ENCODE results near the gene TSKU.
"Not testable (repeated sequence)": the region's sequence is repeated elsewhere in the genome, so short reads cannot be mapped to it uniquely, and the experiment has no call there.

Gene TSKU

DNA sequence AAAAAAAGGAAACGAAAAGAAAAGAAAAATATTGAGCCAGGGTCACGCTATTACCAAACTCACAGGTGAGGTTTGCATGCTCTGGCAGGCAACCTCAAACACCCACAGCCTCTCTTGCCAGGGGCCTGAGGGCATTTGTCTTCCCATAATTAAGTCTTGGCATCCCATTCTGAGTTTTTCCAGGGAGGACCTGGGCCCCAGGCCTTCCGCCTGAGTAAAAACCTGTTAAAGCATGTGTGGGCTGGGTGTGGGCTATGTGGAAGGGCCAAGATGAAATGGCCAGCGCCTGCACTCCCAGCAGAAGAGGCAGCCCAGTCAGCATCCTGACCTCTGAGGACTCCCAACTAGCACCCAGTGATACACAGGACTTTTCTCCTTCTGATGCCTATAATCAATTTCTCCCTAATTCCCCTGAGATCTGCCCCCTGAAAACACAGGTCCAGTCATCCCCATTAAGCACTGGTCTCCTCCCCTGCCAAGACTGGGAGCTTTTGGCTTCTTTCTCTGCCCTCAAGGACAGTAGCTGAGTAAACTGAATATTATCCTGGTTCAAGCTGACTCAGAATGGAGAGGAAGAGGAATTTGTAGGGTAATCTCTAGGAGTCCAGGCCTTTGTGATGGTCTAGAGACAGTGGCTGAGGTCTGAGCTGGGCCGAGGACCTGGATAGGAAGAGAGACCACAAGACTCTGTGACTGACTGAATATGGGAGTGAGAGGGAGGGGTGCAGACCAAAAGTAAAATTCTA lies 42.0 kb downstream of the TSKU start:
- DNase-seq (ENCODE audit: low read depth), result no peak

GRCh38 chr11:76825726-76826396 lies 42.7 kb downstream of the TSKU start:
- DNase-seq (ENCODE audit: low read depth), result no peak

DNA sequence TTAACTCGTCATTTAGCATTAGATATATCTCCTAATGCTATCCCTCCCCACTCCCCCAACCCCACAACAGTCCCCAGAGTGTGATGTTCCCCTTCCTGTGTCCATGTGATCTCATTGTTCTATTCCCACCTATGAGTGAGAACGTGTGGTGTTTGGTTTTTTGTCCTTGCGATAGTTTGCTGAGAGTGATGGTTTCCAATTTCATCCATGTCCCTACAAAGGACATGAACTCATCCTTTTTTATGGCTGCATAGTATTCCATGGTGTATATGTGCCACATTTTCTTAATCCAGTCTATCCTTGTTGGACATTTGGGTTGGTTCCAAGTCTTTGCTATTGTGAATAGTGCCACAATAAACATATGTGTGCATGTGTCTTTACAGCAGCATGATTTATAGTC lies 43.4 kb downstream of the TSKU start:
- DNase-seq (ENCODE audit: low read depth), result not testable (repeated sequence)

- not testable (repeated sequence) for DNase-seq (ENCODE audit: low read depth)
Measured at GRCh38 chr11:76827005-76827404, 43.8 kb downstream of the TSKU start.

- no peak for DNase-seq (ENCODE audit: low read depth)
Measured at GRCh38 chr11:76830639-76831327, 47.6 kb downstream of the TSKU start.

DNA sequence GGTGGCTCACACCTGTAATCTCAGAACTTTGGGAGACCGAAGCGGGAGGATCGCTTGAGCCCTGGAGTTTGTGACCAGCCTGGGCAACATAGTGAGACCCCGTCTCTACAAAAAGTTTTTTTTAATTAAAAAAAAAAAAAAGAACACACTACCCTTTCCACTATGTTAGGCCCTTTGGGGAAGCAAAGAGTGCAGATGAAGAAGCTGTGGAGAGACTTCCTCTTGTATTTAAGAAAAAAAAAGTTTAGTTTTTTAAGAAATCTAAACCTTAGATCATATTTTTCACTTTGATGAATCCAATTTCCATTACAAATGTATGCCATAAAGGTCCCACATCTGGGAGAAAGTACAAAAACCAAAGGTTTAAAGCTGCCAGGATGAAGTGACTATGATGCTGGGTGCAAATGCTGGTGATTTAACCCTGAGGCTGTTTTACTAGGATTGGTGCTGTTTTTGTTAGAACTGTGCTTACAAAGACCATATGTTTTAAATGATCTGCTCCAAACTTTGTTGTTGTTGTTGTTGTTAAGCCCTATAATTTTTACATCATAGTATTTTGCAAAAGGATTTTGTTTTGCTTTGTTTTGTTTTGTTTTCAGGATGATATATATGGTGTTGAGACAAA lies 48.6 kb downstream of the TSKU start:
- DNase-seq (ENCODE audit: low read depth), result no peak

- no peak for DNase-seq (ENCODE audit: low read depth)
Measured at GRCh38 chr11:76832361-76832760, 49.2 kb downstream of the TSKU start.

DNA sequence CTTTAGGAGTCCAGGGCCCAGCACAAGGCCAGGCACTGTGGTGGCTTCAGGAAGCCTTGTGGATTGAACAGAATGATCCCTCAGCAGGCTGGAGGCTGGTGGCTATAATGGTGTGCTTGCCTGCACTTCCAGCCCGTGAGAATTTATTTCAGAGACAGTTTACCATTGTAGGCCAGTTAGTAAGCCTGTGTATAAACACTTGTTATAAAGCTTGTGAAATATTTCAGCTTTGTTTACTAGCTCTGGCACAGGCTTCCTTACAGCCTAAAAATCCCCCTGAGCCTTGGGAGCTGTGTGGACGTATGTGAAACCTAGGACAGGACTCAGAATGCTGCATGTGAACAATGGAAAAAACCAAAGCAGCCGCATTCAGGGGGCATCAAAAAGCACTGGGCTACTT lies 51.0 kb downstream of the TSKU start:
- DNase-seq (ENCODE audit: low read depth), result no peak

- DNase-seq (ENCODE audit: low read depth), result no peak
Measured at GRCh38 chr11:76835036-76835435, 51.9 kb downstream of the TSKU start.

- DNase-seq (ENCODE audit: low read depth), result no peak
Measured at GRCh38 chr11:76835928-76836612, 52.9 kb downstream of the TSKU start.

DNA sequence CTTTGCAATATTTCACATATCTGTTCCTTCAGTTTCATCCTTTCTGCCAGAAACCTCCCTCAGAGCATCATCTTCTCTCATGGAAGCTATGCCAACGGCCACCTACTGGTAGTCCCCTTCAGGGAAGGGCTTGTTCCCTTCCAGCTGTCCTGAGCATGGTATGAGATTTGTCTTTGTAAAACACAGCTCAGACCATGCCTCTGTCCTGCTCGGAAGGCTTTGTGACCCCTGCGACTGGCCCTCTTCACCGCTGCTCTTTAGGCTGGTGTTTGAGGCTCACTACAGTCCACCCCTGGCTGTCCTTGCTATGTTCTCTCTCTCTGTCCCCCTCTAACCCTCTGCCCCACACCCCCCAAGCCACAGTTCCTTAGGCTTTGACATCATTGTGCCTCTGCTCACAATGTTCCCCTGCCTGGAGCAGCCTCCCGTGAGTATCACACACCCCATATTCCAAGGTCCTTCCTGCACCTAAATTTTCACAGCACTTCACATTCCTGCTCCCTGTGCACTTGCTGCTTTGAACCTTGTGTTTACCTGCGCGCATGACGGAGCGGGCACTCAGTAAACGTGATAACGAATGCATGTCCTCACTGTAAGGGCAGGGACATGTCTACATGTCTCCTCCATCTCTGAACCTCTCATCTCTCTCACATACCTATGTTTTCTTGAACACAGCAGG lies 53.6 kb downstream of the TSKU start:
- DNase-seq (ENCODE audit: low read depth), result no peak

DNA sequence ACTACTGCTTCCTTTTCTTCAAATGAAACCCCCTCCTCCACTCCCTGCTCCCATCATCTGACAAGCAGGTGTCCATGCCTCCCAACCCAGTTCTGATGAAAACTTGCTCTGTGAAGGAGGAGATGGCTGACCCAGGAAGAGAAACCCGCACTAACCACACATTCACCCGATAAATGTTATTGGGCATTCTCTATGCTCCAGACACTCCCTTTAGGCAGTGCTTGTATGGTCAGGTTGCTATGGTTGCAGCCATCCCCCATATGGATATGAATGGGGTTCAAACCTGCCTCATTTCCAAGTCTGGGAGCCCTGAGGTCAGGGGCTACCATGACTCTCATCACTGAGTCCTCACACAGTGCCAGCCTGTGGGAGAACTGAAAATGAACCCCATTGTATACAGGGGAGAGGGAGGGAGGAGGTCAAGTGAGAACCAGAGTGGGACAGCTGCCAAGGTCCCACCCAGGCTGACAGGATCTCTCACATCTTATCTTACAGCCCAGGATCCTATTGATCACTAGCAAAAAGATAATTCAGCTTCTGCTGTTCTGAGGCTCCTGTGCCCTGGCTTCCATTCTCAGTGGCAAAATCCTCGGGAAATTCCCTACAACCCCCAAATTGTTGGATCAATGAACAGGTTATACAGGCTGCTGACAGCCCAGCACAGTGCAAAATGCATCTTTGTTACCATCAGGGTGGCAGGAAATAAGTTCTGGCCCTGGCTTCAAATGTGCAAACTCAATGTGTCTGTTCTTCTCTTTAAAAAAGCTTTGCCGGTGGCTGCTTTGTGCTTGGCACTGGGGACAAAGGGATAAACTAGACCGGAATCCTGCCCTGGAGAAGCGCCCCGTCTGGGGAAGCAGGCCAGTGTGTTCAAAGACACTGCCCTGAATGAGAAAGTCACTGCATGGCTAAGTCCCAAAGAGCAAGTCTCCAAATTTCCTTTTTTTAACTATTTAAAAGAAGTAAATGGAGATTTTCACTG lies 54.8 kb downstream of the TSKU start:
- no peak for DNase-seq (ENCODE audit: low read depth)

DNA sequence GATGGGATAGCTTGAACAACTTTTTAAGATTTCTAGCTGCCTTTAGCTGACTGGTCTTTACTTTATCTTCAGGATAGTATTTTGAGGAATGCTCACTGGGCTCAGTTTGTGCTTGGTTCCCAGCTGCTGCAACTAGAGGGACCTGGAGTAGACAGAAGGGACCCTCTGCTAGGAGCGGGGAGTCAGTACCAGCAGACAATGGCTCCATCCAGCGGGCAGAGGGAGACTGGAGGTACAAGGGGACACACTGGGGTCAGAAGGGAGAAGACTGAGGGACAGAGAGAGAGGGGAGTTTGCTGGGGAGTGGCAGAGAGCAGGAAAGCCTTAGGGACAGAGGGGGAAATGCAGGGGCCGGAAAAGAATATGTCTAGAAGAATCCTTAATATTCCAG lies 55.5 kb downstream of the TSKU start:
- no peak for DNase-seq (ENCODE audit: low read depth)

- no peak for DNase-seq (ENCODE audit: low read depth)
Measured at GRCh38 chr11:76839311-76839710, 56.2 kb downstream of the TSKU start.

DNA sequence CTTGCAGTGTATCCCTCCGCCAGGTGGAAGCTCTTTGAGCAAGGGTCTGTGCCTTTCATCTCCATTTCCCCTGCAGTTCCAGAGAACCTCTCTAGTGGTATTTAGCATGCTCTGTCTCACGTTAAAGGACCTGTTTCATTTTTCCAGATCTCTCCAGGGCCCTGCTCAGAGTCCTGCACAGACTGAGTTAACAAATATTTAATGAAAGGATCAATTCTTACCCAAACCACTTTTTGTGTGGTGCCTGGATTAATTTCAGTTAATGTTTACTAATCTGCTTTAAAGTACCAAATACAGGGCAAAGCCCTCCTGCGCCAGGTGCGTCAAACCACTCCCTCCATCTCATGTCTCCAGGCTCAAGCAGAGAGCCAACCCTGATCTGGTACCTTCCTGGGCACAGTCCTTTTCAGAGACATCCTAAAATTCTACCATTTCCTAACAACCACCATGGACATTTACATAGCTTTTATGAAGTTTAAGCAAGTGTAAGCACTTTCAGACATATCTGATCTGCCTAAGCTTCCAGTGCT lies 58.8 kb downstream of the TSKU start:
- DNase-seq (ENCODE audit: low read depth), result no peak

DNA sequence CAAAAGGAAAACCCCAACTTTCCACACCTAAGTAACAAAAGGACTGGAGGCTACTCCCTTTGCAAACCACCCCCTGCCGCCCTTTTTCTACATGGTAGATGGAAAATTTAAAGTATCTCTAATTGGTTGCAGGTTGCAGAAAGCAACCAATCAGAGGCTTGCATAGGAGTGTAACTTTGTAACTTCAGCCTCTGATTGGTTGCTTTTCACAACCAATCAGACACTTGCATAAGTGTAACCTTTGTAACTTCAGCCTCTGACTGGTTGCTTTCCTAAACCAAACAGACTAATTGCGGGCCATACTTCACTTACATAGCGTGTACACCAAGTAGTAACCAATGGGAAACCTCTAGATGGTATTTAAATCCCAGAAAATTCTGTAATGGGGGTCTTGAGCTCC lies 60.8 kb downstream of the TSKU start:
- DNase-seq (ENCODE audit: low read depth), result no peak

- DNase-seq (ENCODE audit: low read depth), result no peak
Measured at GRCh38 chr11:76844511-76844910, 61.4 kb downstream of the TSKU start.

DNA sequence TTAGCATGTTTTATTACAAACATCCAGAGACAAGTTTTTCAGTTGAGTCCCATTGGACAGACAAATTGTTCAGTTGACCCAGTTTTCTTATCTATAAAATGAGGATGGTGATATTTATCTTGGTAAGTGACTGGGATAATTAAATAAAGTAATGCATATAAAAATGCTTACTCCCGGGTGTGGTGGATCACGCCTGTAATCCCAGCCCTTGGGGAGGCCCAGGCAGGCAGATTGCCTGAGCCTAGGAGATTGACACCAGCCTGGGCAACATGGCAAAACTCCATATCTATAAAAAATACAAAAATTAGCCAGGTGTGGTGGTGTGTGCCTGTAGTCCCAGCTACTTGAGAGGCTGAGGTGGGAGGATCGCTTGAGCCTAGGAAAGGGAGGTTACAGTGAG lies 61.9 kb downstream of the TSKU start:
- no peak for DNase-seq (ENCODE audit: low read depth)

GRCh38 chr11:76846441-76846840 lies 63.3 kb downstream of the TSKU start:
- DNase-seq (ENCODE audit: low read depth), result no peak

Measured in activated T-helper 9 cell treated with anti-CD3 and anti-CD28 coated beads, Interleukin-2, amount 50 U/mL, for 16 hours (primary cell).